Nephron progenitor cell (in vitro differentiated cells): ENCODE measurements around the gene TIFAB.

Source experiments
- DNase-seq: peaks from one replicate; pipeline ENCODE4 v3.0.0; 2021
- H3K27ac Mint-ChIP-seq: 2 replicates; pipeline ENCODE4 v1.8.0; 2021; ENCODE audit warnings: mild to moderate bottlenecking, moderate library complexity, mixed read lengths
- H3K27me3 Mint-ChIP-seq: 2 replicates; pipeline ENCODE4 v1.8.0; 2021; ENCODE audit warnings: mild to moderate bottlenecking, low read depth, mixed read lengths; ENCODE audit not compliant: poor library complexity
- H3K36me3 Mint-ChIP-seq: 2 replicates; pipeline ENCODE4 v1.8.0; 2021; ENCODE audit warnings: low read depth, mixed read lengths
- H3K4me1 Mint-ChIP-seq: 2 replicates; pipeline ENCODE4 v1.8.0; 2021; ENCODE audit warnings: mixed read lengths
- H3K4me3 Mint-ChIP-seq: 2 replicates; pipeline ENCODE4 v1.8.0; 2021; ENCODE audit warnings: mild to moderate bottlenecking, moderate library complexity, mixed read lengths
- H3K9me3 Mint-ChIP-seq: 2 replicates; pipeline ENCODE4 v1.8.0; 2021; ENCODE audit warnings: mild to moderate bottlenecking, moderate library complexity, mixed read lengths
- CTCF ChIP-seq: fragments of 200-600 bp; sonication (generic); IDR thresholded peaks from 2 replicates; pipeline ENCODE4 v1.5.0; 2021; ENCODE audit warnings: antibody characterized with exemption

TIFAB gene

GRCh38 chr5:135483254-135483653, 31.1 kb upstream of the TIFAB start:
- DNase-seq: no peak
- no peak for TF ChIP-seq CTCF
- H3K4me3 Mint-ChIP-seq: no peak overlapping the region
- H3K27ac Mint-ChIP-seq: no peak overlapping the region
- H3K27me3 Mint-ChIP-seq: peaks cover 47% of the 10 kb centered on the region
- H3K36me3 Mint-ChIP-seq: no peaks in the 10 kb centered on the region
- peaks cover 25% of the 10 kb centered on the region for H3K4me1 Mint-ChIP-seq
- no peaks in the 10 kb centered on the region for H3K9me3 Mint-ChIP-seq

GRCh38 chr5:135482381-135482933, 30.3 kb upstream of the TIFAB start:
- no peak for DNase-seq
- no peaks in the 10 kb centered on the region for H3K36me3 Mint-ChIP-seq
- H3K4me3 Mint-ChIP-seq: no peak overlapping the region
- no peak overlapping the region for H3K27ac Mint-ChIP-seq
- H3K27me3 Mint-ChIP-seq: peaks cover 39% of the 10 kb centered on the region
- no peaks in the 10 kb centered on the region for H3K9me3 Mint-ChIP-seq
- H3K4me1 Mint-ChIP-seq: peaks cover 25% of the 10 kb centered on the region
- TF ChIP-seq CTCF: no peak

- no peak overlapping the region for H3K4me3 Mint-ChIP-seq
- peaks cover 35% of the 10 kb centered on the region for H3K27me3 Mint-ChIP-seq
- H3K4me1 Mint-ChIP-seq: peaks cover 28% of the 10 kb centered on the region
- no peaks in the 10 kb centered on the region for H3K36me3 Mint-ChIP-seq
- no peaks in the 10 kb centered on the region for H3K9me3 Mint-ChIP-seq
- TF ChIP-seq CTCF: no peak
- no peak overlapping the region for H3K27ac Mint-ChIP-seq
- DNase-seq: no peak
Measured at GRCh38 chr5:135481909-135482311, 29.8 kb upstream of the TIFAB start.

GRCh38 chr5:135481387-135481786, 29.2 kb upstream of the TIFAB start:
- H3K4me1 Mint-ChIP-seq: peaks cover 29% of the 10 kb centered on the region

GRCh38 chr5:135480511-135480910, 28.4 kb upstream of the TIFAB start:
- Mint-ChIP-seq H3K27ac (no peak overlapping the region), H3K36me3 (no peaks in the 10 kb centered on the region), H3K9me3 (no peaks in the 10 kb centered on the region), H3K4me3 (no peak overlapping the region), H3K4me1 (peaks cover 30% of the 10 kb centered on the region), H3K27me3 (peaks cover 29% of the 10 kb centered on the region)
- TF ChIP-seq CTCF: no peak
- DNase-seq: no peak

More at GRCh38 chr5:135481387-135481786, 29.2 kb upstream of the TIFAB start:
- Mint-ChIP-seq H3K27me3 (peaks cover 35% of the 10 kb centered on the region), H3K36me3 (no peaks in the 10 kb centered on the region), H3K9me3 (no peaks in the 10 kb centered on the region), H3K4me3 (no peak overlapping the region), H3K27ac (no peak overlapping the region)
- DNase-seq: no peak
- no peak for TF ChIP-seq CTCF

GRCh38 chr5:135478938-135479337, 26.8 kb upstream of the TIFAB start:
- no peak for DNase-seq
- H3K27me3 Mint-ChIP-seq: peaks cover 38% of the 10 kb centered on the region
- no peak overlapping the region for H3K27ac Mint-ChIP-seq
- H3K36me3 Mint-ChIP-seq: no peaks in the 10 kb centered on the region
- no peaks in the 10 kb centered on the region for H3K9me3 Mint-ChIP-seq
- H3K4me3 Mint-ChIP-seq: no peak overlapping the region
- H3K4me1 Mint-ChIP-seq: peaks cover 30% of the 10 kb centered on the region
- no peak for TF ChIP-seq CTCF
